Suprapubic skin (tissue), 4 donors: ENCODE results near the gene RIPOR2.

ENCODE experiments used
- CTCF ChIP-seq, 2 donors: fragments of 200-600 bp in 1 of 2; fragments of 450-650 bp in 1 of 2; sonication (generic) in 1 of 2; IDR thresholded peaks; one replicate each; pipeline ENCODE4 v1.5.1; 2016 to 2019; ENCODE audit warnings: antibody characterized with exemption in 2 of 2, mild to moderate bottlenecking in 1 of 2, moderate library complexity in 1 of 2
- POLR2A ChIP-seq, 2 donors: fragments of 450-650 bp; IDR thresholded peaks; one replicate each; pipeline ENCODE4 v1.6.1; 2017; ENCODE audit warnings: antibody characterized with exemption in 2 of 2, mild to moderate bottlenecking in 2 of 2, moderate library complexity in 2 of 2
- POLR2AphosphoS5 ChIP-seq, 3 donors: sonication (generic); formaldehyde crosslinking; IDR thresholded peaks; one replicate each; pipeline ENCODE4 v1.6.1; 2017; ENCODE audit warnings: antibody characterized with exemption in 3 of 3

DNA sequence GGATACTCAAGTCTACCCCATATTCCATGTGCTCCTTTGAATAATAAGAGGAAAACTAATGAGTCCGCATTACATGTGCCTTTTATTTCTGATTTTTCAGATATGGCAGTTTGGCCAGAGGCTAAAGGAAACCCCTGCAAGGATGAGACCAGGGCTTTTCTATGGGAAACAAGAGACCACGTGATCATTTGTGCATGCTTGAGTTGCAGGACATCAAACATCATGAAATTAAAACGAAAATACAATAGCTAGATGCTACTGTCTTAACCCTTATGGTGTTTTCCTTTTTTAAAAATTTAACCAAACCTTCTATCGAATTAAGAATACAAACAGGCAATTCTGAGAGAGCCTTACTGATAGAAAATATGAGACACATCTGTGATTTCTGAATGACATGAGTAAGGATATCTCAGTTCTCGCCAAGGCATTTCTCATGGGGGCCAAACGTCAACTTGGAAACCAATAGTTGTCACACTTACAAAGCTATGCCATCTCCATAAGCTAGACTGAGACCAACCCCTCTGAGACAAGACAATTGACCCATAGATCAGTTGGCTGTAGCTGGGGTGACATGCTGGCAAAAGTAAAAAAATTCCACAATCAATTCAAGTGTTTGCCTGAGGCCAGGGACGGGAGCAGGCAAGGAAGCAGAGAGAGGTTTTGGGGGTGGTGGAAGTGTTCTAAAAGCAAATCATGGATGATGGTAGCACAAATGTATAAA is 52.8 kb downstream of the RIPOR2 start:
- no peak for TF ChIP-seq CTCF (IDR thresholded peaks at IDR 0.05)
- TF ChIP-seq POLR2A (IDR thresholded peaks at IDR 0.05), result no peak
- no peak for TF ChIP-seq POLR2AphosphoS5 (IDR thresholded peaks at IDR 0.05)
